ENCODE measurements around the gene CNOT11. TPM values are rescaled to one million over a fixed set of nuclear protein-coding genes. Genes with fewer than 3 reads are reported as not detected.

The CNOT11 gene
- total RNA-seq, 1 experiment from 2014 or later, result 57.8 TPM

DNA sequence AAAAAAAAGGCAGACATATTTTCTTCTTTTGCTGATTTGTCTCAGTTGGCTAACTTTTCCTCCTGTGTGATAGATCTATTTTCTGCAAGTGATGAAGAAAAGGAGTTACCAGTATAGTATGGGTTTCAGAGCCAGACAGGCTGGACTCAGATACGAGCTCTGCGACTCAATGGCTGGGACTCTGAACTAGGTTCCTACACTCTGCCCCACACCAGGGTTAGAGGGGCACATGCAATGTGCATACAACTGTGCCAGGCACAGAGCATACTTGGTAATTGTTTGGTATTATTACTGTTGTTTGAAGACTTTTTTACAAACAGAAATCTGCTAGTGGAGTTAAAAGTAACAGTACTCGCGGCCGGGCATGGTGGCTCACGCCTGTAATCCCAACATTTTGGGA, 34.0 kb downstream of the CNOT11 start:
- Histone ChIP-seq H3K36me3 (ENCODE audit: control insufficient read depth in 1 of 2, insufficient read depth in 2 of 2, low read length in 2 of 2) (peaks cover 32 to 36% of the 10 kb centered on the region in 2 experiments; a peak in 3 of 4 replicates), H3K27me3 (ENCODE audit: insufficient read depth, low read length) (no peaks in the 10 kb centered on the region), H3K79me2 (ENCODE audit: insufficient read depth, low read length) (peaks cover 22% of the 10 kb centered on the region), H2AFZ (ENCODE audit: low read depth, low read length, poor library complexity, severe bottlenecking) (no peak overlapping the region), H3K4me3 (replicated peaks in 1 of 2; ENCODE audit: low read depth in 1 of 2, low read length in 2 of 2) (no peak overlapping the region), H3K4me1 (ENCODE audit: control insufficient read depth in 1 of 2, insufficient read depth in 2 of 2, low read length in 2 of 2) (no peaks in the 10 kb centered on the region), H4K20me1 (ENCODE audit: insufficient read depth) (no peaks in the 10 kb centered on the region), H3K9me2 (ENCODE audit: insufficient read depth) (no peaks in the 10 kb centered on the region), H3K27ac (ENCODE audit: low read depth, low read length) (no peak overlapping the region), H3K9ac (ENCODE audit: low read length) (no peak overlapping the region), H3K4me2 (ENCODE audit: low read length) (no peak overlapping the region), H3K9me3 (ENCODE audit: control insufficient read depth in 1 of 2, insufficient read depth in 1 of 2, low read depth in 1 of 2, low read length in 2 of 2) (no peaks in the 10 kb centered on the region)
- ChIA-PET POLR2A (no interaction called here), RAD21 (ENCODE audit: low non-redundant PET in 1 of 2, low total read pairs in 2 of 2, uncharacterized antibody in 2 of 2, unreplicated experiment in 2 of 2) (no interaction called here), CTCF (no interaction called here)
- no TSS peak for BruUV-seq (replicated peaks)
- intact Hi-C loops (cut with micrococcal nuclease), result no loop called here
- TF ChIP-seq RAD21 (IDR thresholded peaks at IDR 0.05; ENCODE audit: low read depth) (no peak), ZNF274 (IDR thresholded peaks at IDR 0.05; ENCODE audit: low read depth, low read length) (no peak), SRF (IDR thresholded peaks at IDR 0.05; ENCODE audit: low read depth) (no peak), EGR1 (IDR thresholded peaks at IDR 0.05; ENCODE audit: low read depth) (no peak), ZFX (IDR thresholded peaks at IDR 0.05) (no peak), CBX3 (IDR thresholded peaks at IDR 0.05; ENCODE audit: low read depth) (no peak), YY1 (IDR thresholded peaks at IDR 0.05; ENCODE audit: extremely low read depth, insufficient replicate concordance, low read depth, low read length) (no peak)
- DNase-seq (ENCODE audit: low read depth, low spot score), result no peak
- no peak for ATAC-seq

DNA sequence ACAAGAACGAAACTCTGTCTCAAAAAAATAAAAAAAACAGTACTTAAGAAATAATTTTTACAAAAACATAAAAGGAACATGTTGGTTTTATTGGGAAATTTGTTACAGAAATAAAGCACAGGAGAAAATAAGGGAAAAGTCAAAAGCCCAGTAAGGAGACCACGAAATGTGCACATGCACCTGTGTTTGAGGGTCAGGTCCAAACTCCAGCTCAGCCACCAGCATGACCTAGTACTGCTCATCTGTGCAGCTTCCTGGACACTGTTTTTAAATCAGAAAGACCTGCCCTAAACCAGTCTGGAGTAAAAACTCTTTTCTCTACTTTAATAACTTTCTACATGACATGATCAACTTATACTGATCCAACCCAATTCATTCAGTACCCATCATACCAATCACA, 34.6 kb downstream of the CNOT11 start:
- ChIA-PET RAD21 (ENCODE audit: low non-redundant PET in 1 of 2, low total read pairs in 2 of 2, uncharacterized antibody in 2 of 2, unreplicated experiment in 2 of 2) (no interaction called here), POLR2A (no interaction called here), CTCF (no interaction called here)
- H3K4me3 ChIP-seq (replicated peaks in 1 of 2; ENCODE audit: low read depth in 1 of 2, low read length in 2 of 2), result no peak overlapping the region
- H3K9ac ChIP-seq (ENCODE audit: low read length), result no peak overlapping the region
- no peaks in the 10 kb centered on the region for H3K9me3 ChIP-seq (ENCODE audit: control insufficient read depth in 1 of 2, insufficient read depth in 1 of 2, low read depth in 1 of 2, low read length in 2 of 2)
- DNase-seq (ENCODE audit: low read depth, low spot score) (no peak), ATAC-seq (no peak)
- intact Hi-C loops (cut with micrococcal nuclease), result no loop called here
- no peak for TF ChIP-seq TCF7L2 (IDR thresholded peaks at IDR 0.05; ENCODE audit: borderline replicate concordance, extremely low read depth, insufficient read depth, insufficient read length)
- TF ChIP-seq, protein P1, sequence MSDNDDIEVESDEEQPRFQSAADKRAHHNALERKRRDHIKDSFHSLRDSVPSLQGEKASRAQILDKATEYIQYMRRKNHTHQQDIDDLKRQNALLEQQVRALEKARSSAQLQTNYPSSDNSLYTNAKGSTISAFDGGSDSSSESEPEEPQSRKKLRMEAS (IDR thresholded peaks at IDR 0.05), result no peak
- no peak for TF ChIP-seq FOSL1 (IDR thresholded peaks at IDR 0.05; ENCODE audit: low read depth)
- TF ChIP-seq EZH2phosphoT487 (IDR thresholded peaks at IDR 0.05; ENCODE audit: borderline replicate concordance), result no peak
- TF ChIP-seq, protein P2, sequence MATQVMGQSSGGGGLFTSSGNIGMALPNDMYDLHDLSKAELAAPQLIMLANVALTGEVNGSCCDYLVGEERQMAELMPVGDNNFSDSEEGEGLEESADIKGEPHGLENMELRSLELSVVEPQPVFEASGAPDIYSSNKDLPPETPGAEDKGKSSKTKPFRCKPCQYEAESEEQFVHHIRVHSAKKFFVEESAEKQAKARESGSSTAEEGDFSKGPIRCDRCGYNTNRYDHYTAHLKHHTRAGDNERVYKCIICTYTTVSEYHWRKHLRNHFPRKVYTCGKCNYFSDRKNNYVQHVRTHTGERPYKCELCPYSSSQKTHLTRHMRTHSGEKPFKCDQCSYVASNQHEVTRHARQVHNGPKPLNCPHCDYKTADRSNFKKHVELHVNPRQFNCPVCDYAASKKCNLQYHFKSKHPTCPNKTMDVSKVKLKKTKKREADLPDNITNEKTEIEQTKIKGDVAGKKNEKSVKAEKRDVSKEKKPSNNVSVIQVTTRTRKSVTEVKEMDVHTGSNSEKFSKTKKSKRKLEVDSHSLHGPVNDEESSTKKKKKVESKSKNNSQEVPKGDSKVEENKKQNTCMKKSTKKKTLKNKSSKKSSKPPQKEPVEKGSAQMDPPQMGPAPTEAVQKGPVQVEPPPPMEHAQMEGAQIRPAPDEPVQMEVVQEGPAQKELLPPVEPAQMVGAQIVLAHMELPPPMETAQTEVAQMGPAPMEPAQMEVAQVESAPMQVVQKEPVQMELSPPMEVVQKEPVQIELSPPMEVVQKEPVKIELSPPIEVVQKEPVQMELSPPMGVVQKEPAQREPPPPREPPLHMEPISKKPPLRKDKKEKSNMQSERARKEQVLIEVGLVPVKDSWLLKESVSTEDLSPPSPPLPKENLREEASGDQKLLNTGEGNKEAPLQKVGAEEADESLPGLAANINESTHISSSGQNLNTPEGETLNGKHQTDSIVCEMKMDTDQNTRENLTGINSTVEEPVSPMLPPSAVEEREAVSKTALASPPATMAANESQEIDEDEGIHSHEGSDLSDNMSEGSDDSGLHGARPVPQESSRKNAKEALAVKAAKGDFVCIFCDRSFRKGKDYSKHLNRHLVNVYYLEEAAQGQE (IDR thresholded peaks at IDR 0.05; ENCODE audit: low read depth), result no peak
- H3K4me1 ChIP-seq (ENCODE audit: control insufficient read depth in 1 of 2, insufficient read depth in 2 of 2, low read length in 2 of 2), result no peaks in the 10 kb centered on the region
- no peak overlapping the region for H2AFZ ChIP-seq (ENCODE audit: low read depth, low read length, poor library complexity, severe bottlenecking)
- peaks cover 24% of the 10 kb centered on the region for H3K79me2 ChIP-seq (ENCODE audit: insufficient read depth, low read length)
- H3K27ac ChIP-seq (ENCODE audit: low read depth, low read length), result no peak overlapping the region
- H3K9me2 ChIP-seq (ENCODE audit: insufficient read depth), result no peaks in the 10 kb centered on the region
- BruUV-seq (replicated peaks), result no TSS peak
- H3K4me2 ChIP-seq (ENCODE audit: low read length), result no peak overlapping the region
- peaks cover 25 to 31% of the 10 kb centered on the region in 2 experiments; a peak in 3 of 4 replicates for H3K36me3 ChIP-seq (ENCODE audit: control insufficient read depth in 1 of 2, insufficient read depth in 2 of 2, low read length in 2 of 2)
- H3K27me3 ChIP-seq (ENCODE audit: insufficient read depth, low read length), result no peaks in the 10 kb centered on the region
- H4K20me1 ChIP-seq (ENCODE audit: insufficient read depth), result no peaks in the 10 kb centered on the region

Measured in HCT116 (cell line).